SKM-1 treated with dmso at 0.1 percent for 144 hours (cell line): ENCODE measurements around the gene PPP1R10.
A peak's percentile ranks its signal among the peaks of the same experiment; 100 is the strongest.
"Not testable (repeated sequence)": the region's sequence is repeated elsewhere in the genome, so short reads cannot be mapped to it uniquely, and the experiment has no call there.

Experiments
- DNase-seq: peaks from one replicate; lab custom pipeline; 2025; ENCODE audit not compliant: unreplicated experiment; lab: John Stamatoyannopoulos, UW

PPP1R10 gene

DNA sequence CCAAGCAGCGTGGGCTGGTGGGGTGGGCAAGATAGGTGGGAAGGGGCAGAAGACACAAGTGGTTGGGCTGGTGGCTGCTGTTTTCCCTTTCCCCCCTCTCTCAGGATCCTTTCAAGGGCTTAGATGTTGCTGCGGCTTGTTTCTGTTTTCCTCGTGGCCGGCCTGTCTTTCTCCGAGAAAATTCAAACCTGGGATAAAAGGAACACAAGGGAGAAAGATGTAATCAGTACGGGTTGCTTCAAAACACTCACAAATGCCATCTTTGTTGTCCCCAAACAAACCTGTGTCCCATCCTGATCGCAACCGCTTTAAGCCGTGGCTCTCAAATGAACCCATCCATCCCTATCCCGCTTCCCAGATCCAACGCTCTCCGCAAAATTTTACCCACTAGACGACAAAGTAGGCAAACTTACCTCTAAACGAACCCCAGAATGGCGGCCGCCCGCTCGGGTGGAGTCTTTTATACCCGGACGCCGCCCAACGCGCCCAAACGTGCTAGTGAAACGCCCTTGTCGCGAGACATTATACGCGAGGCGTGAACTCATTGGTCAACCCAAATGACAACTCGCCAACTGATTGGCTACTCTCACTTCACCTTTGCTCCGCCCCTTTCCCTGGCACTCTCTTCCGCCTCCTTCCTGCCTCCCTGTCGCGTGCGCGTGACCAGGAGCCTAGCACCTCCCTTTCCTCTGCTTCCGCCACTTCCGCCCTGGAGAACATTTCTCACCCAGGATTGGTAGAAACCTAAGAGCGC is at the start of gene PPP1R10:
Gene PPP1R10, minus strand, starts transcription at position 433 of the 754 bp plus-strand sequence. CDS start 7,299 bp downstream, outside the sequence.
- peak; percentile 100 for DNase-seq

DNA sequence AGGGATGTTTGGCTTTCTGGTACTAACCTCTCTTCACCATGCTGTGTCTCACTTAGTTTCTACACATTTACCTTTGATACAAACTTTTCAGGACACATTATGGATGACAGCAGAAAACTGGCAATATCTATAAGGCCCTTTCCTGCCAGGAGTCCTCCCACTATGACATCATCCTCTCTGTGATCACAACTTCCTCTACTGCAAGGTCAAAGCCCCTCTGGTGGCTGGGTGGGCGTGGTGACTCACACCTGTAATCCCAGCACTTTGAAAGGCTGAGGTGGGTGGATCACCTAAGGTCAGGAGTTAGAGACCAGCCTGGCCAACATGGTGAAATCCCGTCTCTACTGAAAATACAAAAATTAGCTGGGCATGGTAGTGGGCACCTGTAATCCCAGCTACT is 49.3 kb upstream of the PPP1R10 start:
- not testable (repeated sequence) for DNase-seq

DNA sequence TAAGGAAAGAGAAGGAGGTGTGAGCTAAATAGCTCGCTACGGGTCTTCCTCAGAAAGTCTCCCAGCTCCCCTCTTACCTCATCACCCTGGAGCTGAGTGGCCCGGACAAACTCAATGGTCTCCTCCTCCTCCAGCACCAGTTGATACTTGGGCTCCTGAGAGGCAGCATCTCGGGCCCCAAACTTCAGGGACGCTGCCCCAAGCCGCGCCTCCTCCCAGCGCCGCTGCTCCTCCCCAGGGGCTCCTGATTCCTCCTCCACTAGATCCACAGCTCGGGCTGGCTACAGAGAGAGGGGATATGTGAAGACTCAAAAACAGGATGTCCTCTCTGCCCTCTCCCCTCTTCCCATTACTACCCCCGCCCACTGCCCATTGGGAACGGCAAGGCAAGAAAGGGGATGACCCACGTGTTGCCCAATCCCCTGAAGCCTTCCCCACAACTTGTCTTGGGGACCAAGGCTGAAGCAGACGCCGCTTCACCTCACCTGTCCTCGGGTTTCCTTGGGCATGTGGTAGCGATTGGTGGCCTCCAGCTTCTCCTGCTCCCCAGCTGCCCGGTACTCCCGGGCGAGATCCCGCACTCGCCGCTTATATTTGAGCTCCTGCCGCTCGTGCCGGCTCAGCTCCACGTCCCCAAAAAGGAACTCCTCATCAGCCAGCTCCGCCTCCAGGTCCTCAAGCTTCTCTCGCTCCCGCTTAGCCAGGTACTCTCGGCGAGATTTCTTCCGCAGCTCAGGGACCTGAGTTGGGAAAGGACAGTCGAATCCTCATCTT is 48.1 kb upstream of the PPP1R10 start:
- DNase-seq: no peak

- not testable (repeated sequence) for DNase-seq
Measured at GRCh38 chr6:30657922-30658321, 40.9 kb upstream of the PPP1R10 start.

DNA sequence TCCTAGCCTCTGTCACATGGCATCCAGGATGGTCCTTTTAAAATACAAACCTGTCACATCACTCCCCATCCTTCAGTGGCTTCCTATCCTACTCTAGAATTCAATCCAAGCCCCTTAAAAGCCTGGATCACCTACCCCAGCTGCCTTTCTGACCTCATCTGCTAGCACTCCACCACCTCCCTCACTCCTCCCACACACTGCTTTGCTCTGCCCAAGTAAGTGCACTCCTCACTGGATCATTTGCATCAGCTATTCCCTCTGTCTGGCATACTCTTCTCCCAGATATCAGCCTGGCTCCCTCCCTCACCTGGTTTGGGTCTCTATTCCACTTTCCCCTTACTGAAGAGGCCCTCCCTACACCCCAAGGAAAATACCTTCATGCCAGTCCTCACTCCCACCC is 40.4 kb upstream of the PPP1R10 start:
- DNase-seq: no peak

DNA sequence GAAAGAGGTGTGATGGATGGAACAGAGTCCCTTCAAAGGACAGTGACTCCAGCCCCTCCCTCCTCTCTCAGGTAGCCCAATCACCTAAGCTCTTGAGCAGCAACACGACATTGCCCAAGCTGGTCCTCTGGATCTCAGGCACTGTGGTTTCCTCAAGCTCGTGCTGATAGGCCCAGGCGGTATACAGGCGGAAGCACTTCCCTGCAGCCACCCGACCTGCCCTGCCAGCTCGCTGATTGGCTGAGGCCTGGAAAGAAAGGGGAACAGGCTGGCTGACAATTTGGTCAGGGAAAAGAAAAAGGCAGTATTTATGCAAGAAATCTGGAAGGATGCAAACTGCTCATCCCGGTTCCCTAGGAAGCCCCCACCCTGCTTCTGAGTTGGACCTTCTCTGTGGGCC is 39.5 kb upstream of the PPP1R10 start:
- no peak for DNase-seq

GRCh38 chr6:30655743-30656094 is 38.7 kb upstream of the PPP1R10 start:
- no peak for DNase-seq

- no peak for DNase-seq
Measured at GRCh38 chr6:30654798-30655742, 38.0 kb upstream of the PPP1R10 start.

DNA sequence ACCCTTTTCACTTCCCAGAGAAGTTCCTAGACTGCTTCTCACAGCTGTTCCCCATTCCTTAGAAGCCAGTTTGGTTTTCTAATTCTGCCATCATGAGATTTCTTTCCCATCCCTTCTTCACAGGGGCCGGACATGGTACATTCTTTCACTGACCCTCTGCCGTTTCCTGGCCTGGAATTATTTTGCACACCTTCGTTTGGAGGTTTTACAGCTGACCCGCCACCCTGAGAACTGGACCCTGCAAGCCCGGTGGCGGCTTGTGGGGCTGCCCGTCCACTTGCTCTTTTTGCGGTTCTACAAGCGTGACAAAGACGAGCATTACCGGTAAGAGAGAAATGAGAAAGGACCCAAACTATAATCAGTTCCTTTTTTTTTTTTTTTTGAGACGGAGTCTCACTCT is 34.1 kb upstream of the PPP1R10 start:
- no peak for DNase-seq

DNA sequence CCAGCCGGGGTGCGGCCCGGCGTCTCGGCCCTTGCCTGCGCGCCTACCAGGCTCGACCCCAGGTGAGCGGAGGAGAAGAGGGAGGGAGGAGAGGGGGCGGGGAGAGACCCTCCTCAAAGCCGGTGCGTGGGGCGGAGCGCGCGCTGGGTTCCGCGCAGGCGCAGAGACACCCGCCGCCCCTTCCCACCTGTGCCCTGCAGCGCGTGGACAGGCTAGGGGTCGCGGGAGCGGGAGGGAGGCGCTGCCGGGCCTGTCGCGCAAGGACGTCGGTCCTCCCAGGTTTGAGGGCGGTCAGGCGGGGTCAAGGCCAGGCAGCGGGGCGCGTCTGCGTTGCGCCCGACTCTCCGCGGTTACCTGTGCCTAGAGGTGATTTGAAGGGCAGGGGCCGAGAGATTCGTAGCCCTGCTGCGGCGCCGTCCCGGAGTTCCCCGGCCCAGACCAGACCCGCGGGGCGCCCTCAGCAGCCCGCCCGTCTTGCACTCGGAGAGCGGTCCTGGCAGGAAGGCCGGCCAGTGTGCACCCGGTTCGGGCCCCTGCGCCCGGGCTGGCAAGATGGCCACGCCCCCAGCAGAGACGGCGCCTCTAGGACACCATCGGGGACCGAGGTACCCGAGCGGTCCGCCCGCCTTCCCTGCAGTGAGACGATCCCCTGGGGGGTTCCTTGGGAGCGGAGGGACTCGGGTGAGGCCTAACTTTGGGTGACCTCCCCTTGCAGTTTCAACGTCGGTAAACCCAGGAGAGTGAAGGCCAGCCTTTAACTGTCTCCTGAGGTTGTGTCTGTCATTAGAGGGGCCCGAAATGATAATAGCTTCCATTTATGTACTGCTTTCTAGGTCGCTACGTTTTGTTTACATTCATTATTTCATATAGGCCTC is 30.4 kb upstream of the PPP1R10 start:
- peak; percentile 37 for DNase-seq

- peak; percentile 90 for DNase-seq
Measured at GRCh38 chr6:30646450-30647241, 29.6 kb upstream of the PPP1R10 start, which contains the start of gene C6orf136. C6orf136 (plus strand) TSS chr6:30647133; CDS start chr6:30647232, 99 bp downstream.

DNA sequence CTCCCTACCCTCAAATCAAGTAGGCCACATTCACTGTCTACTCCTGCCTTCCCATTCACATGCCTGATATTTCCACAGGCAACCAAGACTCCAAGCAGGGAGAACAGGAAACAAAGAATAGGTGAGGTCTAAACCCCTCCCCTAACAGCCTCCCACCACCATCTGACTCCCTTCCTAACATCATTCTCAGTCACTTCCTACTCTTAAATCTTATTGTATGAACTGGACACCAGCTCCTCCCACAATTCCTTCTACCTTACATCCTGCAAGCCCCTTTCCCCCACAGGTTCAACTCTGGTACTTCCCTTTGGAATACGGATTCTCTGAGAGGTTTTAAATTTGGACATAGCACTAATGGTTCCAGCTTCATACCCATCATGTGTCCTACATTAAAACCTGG is 28.9 kb upstream of the PPP1R10 start:
- no peak for DNase-seq

- no peak for DNase-seq
Measured at GRCh38 chr6:30644769-30645168, 27.7 kb upstream of the PPP1R10 start.

GRCh38 chr6:30643656-30644055 is 26.6 kb upstream of the PPP1R10 start:
- DNase-seq: no peak

DNA sequence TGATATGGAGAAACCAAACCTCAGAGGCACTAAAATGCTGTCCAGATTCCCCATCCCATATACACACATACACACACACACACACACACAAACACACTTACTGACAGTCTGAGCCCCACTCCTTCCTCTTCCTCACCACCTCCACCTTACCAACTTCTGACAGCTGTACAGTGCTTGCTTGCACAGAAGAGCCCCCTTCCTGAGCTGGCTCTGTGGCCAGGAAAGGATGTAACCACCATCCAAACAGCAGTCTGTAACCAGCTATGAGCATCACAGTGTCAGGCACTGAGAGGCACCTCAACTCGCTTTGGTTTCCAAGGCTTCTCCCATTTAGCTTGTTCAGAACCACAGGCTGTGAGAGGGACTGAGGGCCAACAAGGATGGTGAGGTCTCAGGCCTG is 24.0 kb upstream of the PPP1R10 start:
- no peak for DNase-seq

DNA sequence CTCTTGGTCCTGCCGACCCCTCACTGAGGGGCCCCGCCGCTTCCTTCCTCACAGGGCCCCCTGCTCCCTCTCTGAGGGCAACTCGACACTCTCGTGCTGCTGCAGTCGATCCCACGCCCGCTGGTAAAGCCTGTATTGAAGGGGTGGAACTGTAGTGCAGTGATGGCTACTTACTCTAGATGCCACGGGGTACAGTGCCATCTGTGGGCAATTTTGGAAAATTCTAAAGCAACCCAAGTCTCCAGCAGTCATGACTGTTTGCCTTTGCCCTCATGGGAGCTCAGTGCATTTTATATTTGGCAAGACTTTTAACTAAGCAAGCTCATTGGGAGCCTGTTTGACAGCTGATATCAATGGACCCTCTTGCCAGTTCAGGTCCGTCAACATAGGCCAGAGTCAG is 23.4 kb upstream of the PPP1R10 start:
- no peak for DNase-seq

GRCh38 chr6:30635834-30636233 is 18.8 kb upstream of the PPP1R10 start:
- DNase-seq: no peak

GRCh38 chr6:30626484-30627366 is 9.7 kb upstream of the PPP1R10 start, which contains the start of gene ATAT1:
ATAT1 (plus strand) TSS chr6:30626874.
- no peak for DNase-seq
